AG04450 (cell line): ENCODE results near the gene WDR53. TPM values are rescaled to one million over a fixed set of nuclear protein-coding genes. Genes with fewer than 3 reads are reported as not detected.
"Not testable (repeated sequence)": the region's sequence is repeated elsewhere in the genome, so short reads cannot be mapped to it uniquely, and the experiment has no call there.

ENCODE experiments used
- CTCF ChIA-PET: fragments of 300-600, 350-600 bp; formaldehyde crosslinking; extraction: SDS; loops from one replicate; lab custom pipeline; 2022; ENCODE audit warnings: antibody characterized with exemption, inconsistent platforms; lab: Charles Lee
- POLR2A ChIA-PET: fragments of 350-600 bp; formaldehyde crosslinking; extraction: SDS; loops from one replicate; lab custom pipeline; 2021; ENCODE audit warnings: antibody characterized with exemption, inconsistent platforms; lab: Yijun Ruan, JAX
- DNase-seq: peaks from one replicate; pipeline ENCODE4 v3.0.0-alpha.2; 2011; ENCODE audit warnings: low read depth, low spot score
- H3K27ac ChIP-seq: one replicate; pipeline ENCODE4 v1.5.1; 2012; ENCODE audit warnings: low read depth, low read length, control low read depth
- H3K27me3 ChIP-seq: one replicate; pipeline ENCODE4 v1.6.0; 2012; ENCODE audit warnings: low read length; ENCODE audit not compliant: control insufficient read depth, insufficient read depth
- H3K4me3 ChIP-seq: 2 replicates; pipeline ENCODE4 v1.5.1; 2011; ENCODE audit warnings: mild to moderate bottlenecking, low read depth, low read length, control low read depth
- H3K9me3 ChIP-seq: 2 replicates; pipeline ENCODE4 v1.5.1; 2012; ENCODE audit warnings: low read length; ENCODE audit not compliant: control insufficient read depth, insufficient read depth
- CTCF ChIP-seq: IDR thresholded peaks from 2 replicates; pipeline ENCODE4 v1.5.1; 2011; ENCODE audit warnings: low read depth, low read length, control low read depth, inconsistent platforms
- polyA plus RNA-seq: library from polyadenylated mRNA; depleted of rRNA; stranded (reverse); fragments of >200 nt; gene quantifications from 2 replicates; pipeline ENCODE4 v1.2.3, GENCODE V29; 2011

The WDR53 gene
- polyA plus RNA-seq, 1 experiment: 6.8 TPM

- Histone ChIP-seq H3K9me3 (no peaks in the 10 kb centered on the region), H3K27me3 (peaks cover 6% of the 10 kb centered on the region), H3K4me3 (no peak overlapping the region), H3K27ac (no peak overlapping the region)
- no peak for DNase-seq
- POLR2A ChIA-PET: no interaction called here
- CTCF ChIA-PET: interaction anchor here (1.0 kb wide), 1 partner anchor 82 kb away, joined by 3 read pairs; no protein-coding TSS in a partner anchor
- TF ChIP-seq CTCF: no peak
Measured at GRCh38 chr3:196602673-196603072, 34.3 kb upstream of the WDR53 start.

DNA sequence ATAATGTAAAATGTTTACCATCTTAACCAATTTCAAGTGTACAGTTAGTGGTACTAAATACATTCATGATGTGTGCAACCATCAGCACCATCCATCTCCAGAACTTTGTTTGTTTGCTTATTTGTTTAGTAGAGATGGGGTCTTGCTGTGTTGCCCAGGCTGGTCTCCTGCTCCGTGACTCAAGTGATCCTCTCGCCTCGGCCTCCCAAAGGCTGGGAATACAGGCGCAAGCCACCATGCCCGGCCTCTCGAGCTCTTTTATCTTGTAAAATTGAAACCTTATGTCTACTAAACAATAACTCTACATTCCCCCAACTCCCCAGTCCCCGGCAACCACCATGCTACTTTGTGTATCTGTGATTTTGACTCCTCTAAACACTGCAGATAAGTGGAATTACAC, 32.0 kb upstream of the WDR53 start:
- TF ChIP-seq CTCF: no peak
- no peak for DNase-seq
- Histone ChIP-seq H3K4me3 (no peak overlapping the region), H3K27ac (no peak overlapping the region), H3K9me3 (no peaks in the 10 kb centered on the region), H3K27me3 (peaks cover 16% of the 10 kb centered on the region)
- POLR2A ChIA-PET: no interaction called here
- CTCF ChIA-PET: interaction anchor here (1.7 kb wide), 1 partner anchor 9 kb away, joined by 3 read pairs; no protein-coding TSS in a partner anchor

DNA sequence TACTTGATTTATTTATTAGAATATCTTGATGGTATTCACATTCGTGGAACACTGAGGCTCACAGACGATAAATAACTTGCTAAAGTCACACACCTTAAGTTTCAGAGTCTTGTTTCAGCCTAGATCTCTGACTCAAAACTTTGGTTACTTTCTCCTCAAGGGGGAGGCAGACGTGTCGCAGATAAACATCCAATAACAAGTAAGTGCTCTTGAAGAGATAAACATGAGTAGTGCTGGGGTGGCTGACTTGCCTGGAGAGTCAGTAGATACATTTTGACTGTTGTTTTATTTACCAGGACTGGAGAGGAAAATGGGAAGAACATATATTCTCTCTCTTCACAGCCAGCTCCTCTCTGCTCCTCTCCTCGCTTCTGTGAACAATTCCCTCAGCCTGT, 31.4 kb upstream of the WDR53 start:
- no peak for TF ChIP-seq CTCF
- ChIA-PET POLR2A (no interaction called here), CTCF (interaction anchor here (1.7 kb wide), 1 partner anchor 10 kb away, joined by 3 read pairs; no protein-coding TSS in a partner anchor)
- Histone ChIP-seq H3K27ac (no peak overlapping the region), H3K9me3 (no peaks in the 10 kb centered on the region), H3K4me3 (no peak overlapping the region), H3K27me3 (peaks cover 19% of the 10 kb centered on the region)
- DNase-seq: no peak

GRCh38 chr3:196597971-196598733, 29.8 kb upstream of the WDR53 start:
- H3K4me3 ChIP-seq, DNase-seq, H3K27ac ChIP-seq, H3K9me3 ChIP-seq, CTCF ChIA-PET, POLR2A ChIA-PET: not testable (repeated sequence)
- peaks cover 17% of the 10 kb centered on the region for H3K27me3 ChIP-seq

- CTCF ChIA-PET: interaction anchor here (1.0 kb wide), 2 partner anchors 13 to 98 kb away, joined by 3 to 4 read pairs; no protein-coding TSS in a partner anchor
- TF ChIP-seq CTCF: no peak
- POLR2A ChIA-PET: no interaction called here
Measured at GRCh38 chr3:196596355-196596754, 28.0 kb upstream of the WDR53 start.

More at GRCh38 chr3:196596355-196596754, 28.0 kb upstream of the WDR53 start:
- no peak overlapping the region for H3K4me3 ChIP-seq
- no peak for DNase-seq
- no peaks in the 10 kb centered on the region for H3K9me3 ChIP-seq
- H3K27me3 ChIP-seq: peaks cover 16% of the 10 kb centered on the region
- H3K27ac ChIP-seq: no peak overlapping the region
